Measurements from ENCODE around the gene SMURF1.

Gene SMURF1

DNA sequence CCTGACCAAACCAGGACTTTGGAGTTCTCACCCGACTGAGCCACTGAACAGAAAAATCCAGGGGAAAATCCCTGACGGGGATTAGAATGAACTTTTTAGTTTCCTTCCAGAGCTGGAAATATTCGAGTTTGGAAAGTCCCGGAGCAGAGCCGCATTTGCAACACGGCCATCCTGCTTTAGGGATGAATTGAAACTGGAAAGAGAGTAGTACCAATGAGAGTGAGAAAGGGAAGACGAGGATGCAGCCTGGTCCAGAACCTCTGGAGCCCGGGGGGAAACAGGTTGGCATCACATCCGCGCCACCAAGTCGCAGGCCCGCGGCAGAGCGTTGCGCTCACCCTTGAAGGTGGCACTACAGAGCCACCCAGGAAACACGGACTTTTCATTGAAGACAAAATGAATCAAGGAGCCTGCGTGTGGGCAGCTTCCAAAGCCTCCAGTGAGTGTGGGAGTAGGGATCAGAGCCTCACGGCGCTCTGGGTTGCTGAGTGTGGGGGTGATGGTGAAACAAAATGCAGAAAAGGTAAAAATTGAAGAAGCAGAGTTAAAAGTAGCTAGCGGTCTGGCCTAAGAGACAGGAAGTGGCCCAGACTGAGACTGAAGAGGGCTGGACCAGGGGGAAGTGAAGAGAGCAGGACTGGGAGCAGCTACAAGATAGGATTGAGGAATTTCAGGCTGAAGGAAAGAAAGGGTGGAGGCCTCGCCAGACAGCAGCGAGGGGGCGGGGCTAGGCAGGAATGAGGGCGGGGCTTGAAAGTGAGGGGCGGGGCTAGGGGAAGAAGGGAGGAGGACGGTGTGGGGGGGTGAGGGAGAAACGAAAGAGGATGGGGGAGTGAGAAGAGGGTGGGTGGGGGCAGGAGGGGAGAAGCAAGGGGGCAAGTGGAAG, 1.8 kb downstream of the SMURF1 start:
- peak; percentile 66 for DNase-seq

DNA sequence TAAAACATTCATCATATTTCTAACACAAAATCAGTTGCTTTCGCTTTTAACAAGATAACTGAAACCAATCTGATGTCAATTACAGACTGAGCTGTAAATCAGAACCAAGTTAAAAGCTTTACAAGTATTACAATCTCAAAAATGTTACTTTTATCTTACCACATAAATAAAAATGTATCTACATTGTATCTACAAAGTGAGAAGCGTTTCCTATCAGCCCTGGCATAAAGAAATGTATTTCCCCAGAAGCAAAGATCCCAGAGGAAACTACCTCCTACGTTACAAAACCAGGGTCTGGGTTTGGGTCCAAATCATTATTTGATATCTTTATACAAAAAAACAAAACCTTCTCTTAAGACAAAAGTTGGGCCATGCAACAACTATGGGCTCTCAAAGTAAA, 2.6 kb downstream of the SMURF1 start:
- no peak for DNase-seq

DNA sequence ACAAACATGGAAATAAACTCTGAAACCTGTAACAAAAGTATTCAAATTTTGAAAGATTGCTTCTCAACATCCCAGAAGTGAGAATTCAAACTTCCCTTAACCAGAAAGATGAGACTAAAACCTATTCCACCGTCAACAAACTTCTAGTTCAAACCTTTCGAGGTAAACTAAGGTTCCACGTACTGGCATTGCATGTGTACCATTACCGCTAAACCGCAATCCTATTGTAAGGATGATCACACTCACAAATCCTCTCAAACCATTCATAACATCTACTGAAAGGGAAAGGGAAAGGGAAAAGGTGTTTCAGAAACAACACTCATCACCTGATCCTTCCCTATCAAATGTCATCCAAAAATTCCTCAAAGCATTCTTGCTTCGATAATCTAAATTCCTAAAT, 3.1 kb downstream of the SMURF1 start:
- no peak for DNase-seq

DNA sequence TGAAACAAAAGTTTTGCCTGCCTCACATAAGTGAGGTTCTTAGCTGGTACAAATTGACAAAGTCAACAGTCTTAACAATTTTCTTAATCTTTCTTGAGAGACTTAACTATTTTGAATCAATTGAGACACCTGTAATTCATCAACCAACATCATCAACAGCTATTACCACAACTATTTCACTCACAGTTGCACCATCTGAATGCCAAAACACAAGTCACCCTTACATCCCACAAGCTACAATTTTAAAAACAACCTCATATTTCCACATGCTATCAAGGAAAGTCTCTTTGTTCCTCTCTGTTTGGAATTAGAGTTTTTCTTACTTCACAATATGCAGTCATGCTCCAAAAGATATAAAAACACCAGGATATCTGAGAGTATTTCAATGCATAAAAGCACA, 4.9 kb downstream of the SMURF1 start:
- DNase-seq, result no peak

- DNase-seq, result no peak
Measured at GRCh38 chr7:99137411-99138180, 6.3 kb downstream of the SMURF1 start.

DNA sequence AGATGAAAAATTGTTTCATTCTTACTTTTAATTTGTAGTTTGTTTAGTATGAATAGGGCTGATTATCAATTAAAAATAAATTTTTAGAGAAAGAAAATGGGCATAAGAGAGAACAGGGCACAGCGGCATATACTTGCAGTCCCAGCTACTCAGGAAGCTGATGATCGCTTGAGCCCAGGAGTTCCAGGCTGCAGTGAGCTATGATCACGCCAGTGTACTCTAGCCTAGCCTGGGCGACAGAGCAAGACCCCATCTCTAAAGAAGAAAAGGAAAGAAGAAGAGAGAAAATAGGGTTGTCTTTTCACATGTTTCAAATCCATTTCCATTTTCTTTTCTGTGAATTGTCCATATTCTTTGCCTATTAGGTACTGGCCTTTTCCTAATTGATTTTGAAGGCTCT, 8.0 kb downstream of the SMURF1 start:
- no peak for DNase-seq

GRCh38 chr7:99133766-99134564, 9.9 kb downstream of the SMURF1 start:
- DNase-seq, result no peak

DNA sequence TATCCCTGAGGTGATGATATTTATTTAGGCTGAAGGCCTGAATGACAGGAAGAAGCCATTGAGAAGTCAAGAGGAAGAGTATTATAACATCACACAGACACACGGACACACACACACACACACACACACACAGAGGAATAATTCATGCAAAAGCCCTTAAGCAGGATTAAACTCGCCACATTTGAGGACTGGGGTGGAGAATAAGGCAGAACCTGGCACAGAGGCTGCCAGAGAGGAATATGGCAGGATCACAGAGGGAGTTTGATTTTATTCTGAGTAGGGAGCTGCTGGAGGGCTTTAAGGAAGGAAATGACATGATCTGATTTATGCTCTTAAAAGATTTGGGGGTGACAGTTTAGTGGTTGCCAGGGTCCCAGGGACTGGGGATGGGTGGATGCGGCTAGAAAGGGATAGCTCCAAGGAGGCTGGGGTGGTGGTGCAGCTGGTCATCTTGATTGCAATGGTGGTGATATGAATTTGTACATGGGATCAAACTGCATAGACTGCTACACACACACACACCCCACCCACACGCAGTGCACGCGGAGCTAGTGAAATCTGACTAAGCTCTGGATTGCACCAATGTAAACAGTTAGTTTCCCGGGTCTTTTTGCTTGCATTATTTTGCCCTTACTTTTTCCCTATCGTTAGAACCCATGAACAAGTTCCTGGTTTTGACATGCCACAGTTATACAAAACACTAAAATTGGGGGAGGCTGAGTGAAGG, 11.2 kb downstream of the SMURF1 start:
- no peak for DNase-seq

DNA sequence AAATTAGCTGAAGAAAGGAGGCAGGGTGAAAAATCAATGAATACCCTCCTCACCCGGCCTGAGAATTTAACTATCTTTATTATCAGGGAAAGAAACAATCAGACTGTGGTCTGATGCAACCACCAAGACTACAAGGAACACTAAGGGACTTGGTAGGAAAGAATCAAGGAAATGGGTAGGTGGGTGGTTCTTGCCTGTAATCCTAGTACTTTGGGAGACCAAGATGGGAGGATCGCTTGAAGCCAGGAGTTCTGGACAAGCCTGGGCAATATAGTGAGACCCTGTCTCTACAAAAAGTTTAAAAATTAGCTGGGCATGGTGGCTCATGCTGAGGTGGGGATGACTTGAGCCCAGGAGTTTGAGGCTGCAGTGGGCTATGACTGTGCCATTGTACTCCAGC, 12.6 kb downstream of the SMURF1 start:
- DNase-seq, result no peak

DNA sequence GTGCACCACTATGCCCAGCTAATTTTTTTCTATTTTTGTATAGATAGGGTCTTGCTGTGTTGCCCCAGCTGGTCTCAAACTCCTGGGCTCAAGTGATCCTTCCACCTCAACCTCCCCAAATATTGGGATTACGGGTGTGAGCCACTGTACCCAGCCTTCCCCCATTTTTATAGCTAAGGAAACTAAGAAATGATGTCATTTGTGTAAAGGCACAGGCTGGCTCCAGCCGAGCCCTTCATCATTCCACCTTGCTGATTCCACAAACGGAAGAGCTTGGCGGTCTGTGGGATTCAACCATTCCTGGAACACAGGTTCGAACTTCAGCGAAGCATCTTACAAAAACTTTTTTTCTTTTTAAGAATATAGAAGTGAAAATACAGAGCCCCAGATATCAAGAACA, 14.4 kb downstream of the SMURF1 start:
- DNase-seq, result no peak

DNA sequence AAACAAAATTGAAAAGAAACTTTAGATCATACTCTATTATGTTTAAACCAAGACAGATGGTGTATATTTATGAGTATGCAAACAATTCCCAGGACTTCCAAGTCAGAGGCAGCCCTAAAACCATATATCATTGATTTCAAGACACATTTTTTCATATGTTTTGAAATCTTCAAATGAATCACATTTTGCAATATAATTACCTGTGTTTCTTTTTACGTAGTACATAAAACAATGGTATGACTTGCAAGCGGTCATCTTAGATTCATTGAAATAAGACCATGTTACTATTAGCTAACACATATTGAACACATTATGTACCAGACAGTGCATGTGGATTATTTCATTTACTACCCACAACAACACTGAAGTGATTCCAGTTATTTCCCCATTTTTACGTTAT, 14.9 kb downstream of the SMURF1 start:
- DNase-seq, result no peak

- DNase-seq, result no peak
Measured at GRCh38 chr7:99128076-99128950, 15.6 kb downstream of the SMURF1 start.

GRCh38 chr7:99127636-99128035, 16.3 kb downstream of the SMURF1 start:
- no peak for DNase-seq

GRCh38 chr7:99126921-99127553, 16.9 kb downstream of the SMURF1 start:
- no peak for DNase-seq

DNA sequence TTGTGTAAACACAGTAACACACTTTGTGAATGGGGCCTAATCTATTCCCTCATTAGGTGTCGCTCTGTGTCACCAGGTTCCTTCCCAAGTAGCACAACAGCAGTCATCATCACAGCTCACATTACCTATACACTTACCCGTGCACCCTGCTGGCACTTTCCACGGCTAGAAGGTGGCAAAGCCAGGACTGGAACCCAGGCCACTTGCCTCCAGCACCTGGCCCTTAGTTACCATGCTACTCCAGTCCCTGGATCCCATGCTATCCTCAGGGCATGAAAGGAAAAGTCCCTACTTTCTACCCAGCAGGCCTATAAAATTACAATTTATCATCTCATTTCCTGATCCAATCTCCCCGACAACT, 18.4 kb downstream of the SMURF1 start:
- no peak for DNase-seq

DNA sequence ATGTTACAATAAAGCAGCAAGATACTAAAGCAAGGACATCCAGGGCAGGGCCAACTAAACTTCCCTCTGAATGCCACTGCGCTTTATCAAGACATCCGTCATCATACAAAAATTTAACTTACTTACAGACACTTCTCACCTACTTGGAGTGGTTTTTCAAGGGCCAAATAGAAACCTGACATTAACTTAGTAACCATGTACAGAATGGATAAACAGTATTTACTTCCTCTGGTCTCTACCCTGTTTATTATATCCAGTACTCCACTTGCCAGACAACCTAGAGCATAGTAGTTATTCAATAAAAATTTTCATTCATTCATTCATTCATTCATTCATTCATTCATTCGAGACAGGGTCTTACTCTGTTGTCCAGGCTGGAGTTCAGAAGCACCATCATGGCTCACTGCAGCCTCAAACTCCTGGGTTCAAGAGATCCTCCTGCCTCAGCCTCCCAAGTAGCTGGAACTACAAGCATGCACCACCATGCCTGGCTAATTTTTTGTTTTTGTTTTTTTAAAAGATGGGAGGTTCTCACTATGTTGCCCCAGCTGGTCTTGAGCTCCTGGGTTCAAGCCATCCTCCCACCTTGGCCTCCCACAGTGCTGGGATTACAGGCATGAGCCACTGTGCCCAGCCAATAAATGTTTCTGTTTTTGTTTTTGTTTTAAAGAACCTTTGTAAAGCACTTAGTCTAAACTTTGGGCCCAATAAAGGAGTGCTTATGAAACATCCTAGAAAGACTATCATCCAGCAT, 19.0 kb downstream of the SMURF1 start:
- no peak for DNase-seq

DNA sequence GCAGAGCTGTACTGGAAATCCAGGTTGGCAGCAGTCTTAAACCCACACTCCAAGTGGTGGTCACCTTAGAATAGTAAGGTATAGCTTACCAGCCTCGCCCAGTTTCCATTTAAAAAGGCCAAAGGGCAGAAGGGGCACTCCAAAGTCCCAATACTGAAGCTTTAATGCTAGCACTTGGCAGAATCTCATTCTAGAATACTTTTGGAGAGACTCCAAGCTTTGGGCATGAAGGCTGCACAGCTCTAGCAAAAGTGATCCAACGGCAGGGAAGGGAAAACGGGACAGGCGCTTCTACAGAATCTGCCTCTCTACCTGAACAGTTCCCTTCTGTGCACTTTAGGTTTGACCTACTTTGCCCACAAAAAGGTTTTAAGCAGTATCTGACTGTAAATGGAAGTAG, 19.7 kb downstream of the SMURF1 start:
- no peak for DNase-seq

- no peak for DNase-seq
Measured at GRCh38 chr7:99123571-99124033, 20.3 kb downstream of the SMURF1 start.

DNA sequence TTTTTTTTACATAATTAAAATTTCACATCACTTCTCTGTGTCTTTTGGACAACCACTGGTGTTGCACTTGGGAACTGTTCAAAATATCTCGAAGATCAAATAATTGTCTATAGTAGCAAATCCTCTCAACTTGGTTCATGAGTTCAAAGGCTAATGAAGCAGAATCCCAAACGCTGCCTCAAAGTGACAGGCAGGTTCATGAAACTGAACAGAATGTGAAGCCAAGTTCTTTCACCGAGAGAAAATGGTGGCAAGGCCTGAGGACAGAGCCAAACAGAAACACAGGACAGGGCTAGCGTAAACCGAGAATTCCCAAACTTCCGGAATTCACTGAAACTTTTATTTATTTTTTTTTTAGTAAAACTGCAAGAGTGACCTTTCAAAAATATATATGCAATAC, 21.1 kb downstream of the SMURF1 start:
- no peak for DNase-seq

DNA sequence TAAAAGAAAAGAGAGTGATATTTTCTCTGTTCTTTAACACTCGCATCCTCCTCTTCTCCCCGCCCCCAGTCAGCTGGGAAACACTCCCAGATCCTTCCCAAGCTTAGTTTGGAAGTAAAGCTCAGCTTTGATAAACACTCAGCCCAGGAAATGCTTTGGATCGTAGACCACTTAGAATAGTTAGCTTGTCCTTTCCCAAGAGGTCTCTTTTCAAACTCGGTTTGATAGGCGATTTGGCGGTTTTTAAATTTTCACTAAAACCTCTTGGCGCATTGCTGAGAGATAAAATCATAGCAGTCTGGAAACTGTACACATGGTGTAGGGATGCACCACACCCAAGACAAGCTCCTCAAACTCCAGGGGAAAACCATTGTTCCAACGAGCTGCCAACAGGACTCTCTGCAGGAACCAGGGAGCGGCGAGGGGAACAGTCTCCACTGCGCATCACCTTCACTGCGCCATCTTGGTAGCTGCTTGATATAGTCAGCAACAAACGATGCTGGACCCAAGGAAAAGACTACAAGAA, 22.3 kb downstream of the SMURF1 start:
- no peak for DNase-seq
